GM18951 (cell line): ENCODE measurements around the gene PMIS2.

ENCODE experiments used
- POLR2A ChIP-seq: IDR thresholded peaks from 4 replicates; pipeline ENCODE4 v1.6.1; 2011; ENCODE audit warnings: mild to moderate bottlenecking; ENCODE audit not compliant: insufficient read length, insufficient read depth; ENCODE audit errors: extremely low read depth
- in situ Hi-C: fragments of 300-500 bp; cut with MboI; formaldehyde crosslinking; loops from one replicate; pipeline ENCODE4 v1.12.0; 2022; ENCODE audit warnings: low sequenced_read_pairs, mixed read lengths, inconsistent platforms; ENCODE audit not compliant: unreplicated experiment

PMIS2 gene

GRCh38 chr19:35559281-35559659 is 26.7 kb upstream of the PMIS2 start:
- in situ Hi-C loops: no loop called here
- no peak for TF ChIP-seq POLR2A

GRCh38 chr19:35559781-35560180 is 26.2 kb upstream of the PMIS2 start:
- TF ChIP-seq POLR2A: no peak
- in situ Hi-C loops: no loop called here

- TF ChIP-seq POLR2A: no peak
- in situ Hi-C loops: no loop called here
Observed at GRCh38 chr19:35560271-35560670, 25.7 kb upstream of the PMIS2 start.

- in situ Hi-C loops: no loop called here
- no peak for TF ChIP-seq POLR2A
Observed at GRCh38 chr19:35560677-35561076, 25.3 kb upstream of the PMIS2 start.

GRCh38 chr19:35561436-35561835 is 24.5 kb upstream of the PMIS2 start:
- no peak for TF ChIP-seq POLR2A
- in situ Hi-C loops: no loop called here

- TF ChIP-seq POLR2A: no peak
- in situ Hi-C loops: no loop called here
Observed at GRCh38 chr19:35562336-35562735, 23.6 kb upstream of the PMIS2 start.

GRCh38 chr19:35562776-35563175 is 23.2 kb upstream of the PMIS2 start:
- in situ Hi-C loops: no loop called here
- TF ChIP-seq POLR2A: no peak

GRCh38 chr19:35563207-35563829 is 22.7 kb upstream of the PMIS2 start, which contains the start of gene ATP4A:
ATP4A (minus strand) TSS chr19:35563658; CDS start chr19:35563629, 29 bp downstream.
- in situ Hi-C loops: no loop called here
- no peak for TF ChIP-seq POLR2A

GRCh38 chr19:35565016-35565856 is 20.7 kb upstream of the PMIS2 start:
- no peak for TF ChIP-seq POLR2A
- in situ Hi-C loops: no loop called here

GRCh38 chr19:35566738-35567137 is 19.2 kb upstream of the PMIS2 start:
- TF ChIP-seq POLR2A: no peak
- in situ Hi-C loops: no loop called here

GRCh38 chr19:35569281-35569781 is 16.6 kb upstream of the PMIS2 start:
- TF ChIP-seq POLR2A: no peak
- in situ Hi-C loops: no loop called here

- in situ Hi-C loops: no loop called here
Observed at GRCh38 chr19:35571406-35571965, 14.5 kb upstream of the PMIS2 start.

GRCh38 chr19:35577918-35578317 is 8.1 kb upstream of the PMIS2 start:
- no peak for TF ChIP-seq POLR2A
- in situ Hi-C loops: no loop called here

More at GRCh38 chr19:35571406-35571965, 14.5 kb upstream of the PMIS2 start:
- no peak for TF ChIP-seq POLR2A

- in situ Hi-C loops: no loop called here
- no peak for TF ChIP-seq POLR2A
Observed at GRCh38 chr19:35578707-35579106, 7.3 kb upstream of the PMIS2 start.

GRCh38 chr19:35582760-35583159 is 3.2 kb upstream of the PMIS2 start:
- in situ Hi-C loops: no loop called here

More at GRCh38 chr19:35582760-35583159, 3.2 kb upstream of the PMIS2 start:
- no peak for TF ChIP-seq POLR2A
